CD8-positive, alpha-beta memory T cell (primary cell): ENCODE measurements around the gene BRI3BP. TPM values are rescaled to one million over a fixed set of nuclear protein-coding genes. Genes with fewer than 3 reads are reported as not detected.
A peak's percentile ranks its signal among the peaks of the same experiment; 100 is the strongest.
"Not testable (repeated sequence)": the region's sequence is repeated elsewhere in the genome, so short reads cannot be mapped to it uniquely, and the experiment has no call there.

Experiments
- CTCF ChIA-PET: fragments of 350-600 bp; sonication (Branson Sonifier 250); formaldehyde crosslinking; loops from one replicate; lab custom pipeline; 2021; ENCODE audit warnings: antibody characterized with exemption; lab: Charles Lee
- POLR2A ChIA-PET: fragments of 350-600 bp; sonication (Branson Sonifier 250); formaldehyde crosslinking; loops from one replicate; lab custom pipeline; 2021; ENCODE audit warnings: antibody characterized with exemption; lab: Charles Lee
- DNase-seq, 5 donors: peaks; one replicate each; pipeline versions ENCODE4 v3.0.0 to v3.0.0-alpha.2; 2020 to 2022; ENCODE audit warnings: mixed read lengths in 1 of 5
- H3K27ac ChIP-seq: one replicate; pipeline ENCODE4 v1.7.0; 2013; ENCODE audit warnings: low read depth, mild to moderate bottlenecking, low read length, moderate library complexity
- H3K27me3 ChIP-seq: 2 replicates; pipeline ENCODE4 v1.7.0; 2013; ENCODE audit warnings: low read length, mild to moderate bottlenecking; ENCODE audit not compliant: insufficient read depth, poor library complexity, severe bottlenecking
- H3K36me3 ChIP-seq: 2 replicates; pipeline ENCODE4 v1.7.0; 2013; ENCODE audit warnings: mild to moderate bottlenecking, low read length, moderate library complexity; ENCODE audit not compliant: insufficient read depth
- H3K4me1 ChIP-seq: 2 replicates; pipeline ENCODE4 v1.7.0; 2013; ENCODE audit warnings: mild to moderate bottlenecking, low read length, moderate library complexity; ENCODE audit not compliant: insufficient read depth
- H3K4me3 ChIP-seq: 2 replicates; pipeline ENCODE4 v1.7.0; 2013; ENCODE audit warnings: mild to moderate bottlenecking, low read length
- H3K9me3 ChIP-seq: 2 replicates; pipeline ENCODE4 v1.7.0; 2013; ENCODE audit warnings: mild to moderate bottlenecking, low read length
- H3K27ac Mint-ChIP-seq, 8 donors: one replicate each; pipeline ENCODE4 v1.8.0; 2020 to 2021; ENCODE audit warnings: mixed read lengths in 8 of 8, mild to moderate bottlenecking in 6 of 8, inconsistent platforms in 3 of 8, moderate library complexity in 3 of 8
- H3K27me3 Mint-ChIP-seq, 2 donors: one replicate each; pipeline ENCODE4 v1.8.0; 2020 to 2021; ENCODE audit warnings: mixed read lengths in 2 of 2, mild to moderate bottlenecking in 1 of 2, moderate library complexity in 1 of 2
- H3K36me3 Mint-ChIP-seq, 3 donors: one replicate each; pipeline ENCODE4 v1.8.0; 2020 to 2021; ENCODE audit warnings: mixed read lengths in 3 of 3, inconsistent platforms in 1 of 3, mild to moderate bottlenecking in 1 of 3
- H3K4me1 Mint-ChIP-seq, 3 donors: one replicate each; pipeline ENCODE4 v1.8.0; 2020 to 2021; ENCODE audit warnings: mixed read lengths in 3 of 3, inconsistent platforms in 1 of 3, mild to moderate bottlenecking in 1 of 3
- H3K4me3 Mint-ChIP-seq, 7 donors: one replicate each; pipeline ENCODE4 v1.8.0; 2020 to 2021; ENCODE audit warnings: mixed read lengths in 7 of 7, mild to moderate bottlenecking in 6 of 7, moderate library complexity in 4 of 7, inconsistent platforms in 2 of 7
- H3K9me3 Mint-ChIP-seq, 5 donors: one replicate each; pipeline ENCODE4 v1.8.0; 2020 to 2022; ENCODE audit warnings: mixed read lengths in 5 of 5, mild to moderate bottlenecking in 3 of 5, moderate library complexity in 2 of 5, inconsistent platforms in 1 of 5
- polyA plus RNA-seq: library from polyadenylated mRNA; unstranded; fragments of 300-500 nt; fragmentation: Illumina TruSeq; gene quantifications from one replicate; pipeline ENCODE4 v1.2.3, GENCODE V29; 2021
- total RNA-seq, 2 experiments: library from RNA; stranded (reverse); gene quantifications; one replicate each; pipeline ENCODE4 v1.2.3, GENCODE V29; 2021

The BRI3BP gene
- total and polyA plus RNA-seq, 3 experiments from 2014 or later, result 4.0 to 36.5 (median 35.6) TPM

DNA sequence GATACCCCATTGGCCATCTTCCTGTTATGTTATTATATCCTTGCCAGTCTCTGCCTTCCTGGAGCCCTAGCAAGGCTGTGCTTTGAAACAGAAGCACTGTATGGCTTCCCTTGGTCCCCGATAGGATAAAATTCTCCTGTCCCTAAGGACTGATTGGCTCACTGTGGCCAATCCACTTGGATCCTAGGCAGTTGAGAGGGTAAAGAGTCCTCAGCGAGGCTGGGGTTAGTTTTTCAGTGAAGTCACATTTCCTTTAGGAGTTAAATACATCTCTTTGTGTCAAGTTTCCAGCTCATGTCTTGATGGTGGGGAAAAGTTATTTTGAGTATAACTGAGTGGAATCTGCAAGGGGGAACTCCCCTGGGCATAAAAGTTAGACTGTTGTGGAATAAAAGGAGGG lies 79.1 kb downstream of the BRI3BP start:
- Mint-ChIP-seq H3K27ac (no peak overlapping the region), H3K4me1 (peaks cover 0 to 3% (median 0%) of the 10 kb centered on the region in 3 donors), H3K9me3 (no peaks in the 10 kb centered on the region), H3K27me3 (no peaks in the 10 kb centered on the region), H3K4me3 (no peak overlapping the region), H3K36me3 (peaks cover 8 to 28% (median 19%) of the 10 kb centered on the region in 3 donors)
- no peaks in the 10 kb centered on the region for H3K36me3 ChIP-seq
- H3K9me3 ChIP-seq, result no peaks in the 10 kb centered on the region
- H3K27ac ChIP-seq, result no peak overlapping the region
- H3K27me3 ChIP-seq, result no peaks in the 10 kb centered on the region
- no peak overlapping the region for H3K4me3 ChIP-seq
- no peak for DNase-seq
- no peaks in the 10 kb centered on the region for H3K4me1 ChIP-seq
- ChIA-PET CTCF (no interaction called here), POLR2A (no interaction called here)

DNA sequence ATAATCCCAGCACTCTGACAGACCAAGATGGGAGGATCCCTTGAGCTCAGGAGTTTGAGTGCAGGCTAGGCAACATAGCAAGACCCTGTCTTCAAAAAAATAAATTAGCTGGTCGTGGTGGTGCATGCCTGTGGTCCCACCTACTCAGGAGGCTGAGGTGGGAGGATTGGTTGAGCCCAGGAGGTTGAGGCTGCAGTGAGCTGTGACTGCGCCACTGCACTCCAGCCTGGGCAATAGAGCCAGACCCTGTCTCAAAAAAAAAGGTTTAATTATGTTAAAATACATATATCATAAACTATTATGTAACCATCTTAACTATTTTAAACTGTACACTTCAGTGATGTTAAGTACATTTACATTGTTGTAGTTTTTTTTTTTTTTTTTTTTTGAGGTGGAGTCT lies 80.8 kb downstream of the BRI3BP start:
- H3K4me3 Mint-ChIP-seq, H3K4me1 Mint-ChIP-seq: not testable (repeated sequence)
- peaks cover 8 to 40% (median 19%) of the 10 kb centered on the region in 3 donors for H3K36me3 Mint-ChIP-seq

DNA sequence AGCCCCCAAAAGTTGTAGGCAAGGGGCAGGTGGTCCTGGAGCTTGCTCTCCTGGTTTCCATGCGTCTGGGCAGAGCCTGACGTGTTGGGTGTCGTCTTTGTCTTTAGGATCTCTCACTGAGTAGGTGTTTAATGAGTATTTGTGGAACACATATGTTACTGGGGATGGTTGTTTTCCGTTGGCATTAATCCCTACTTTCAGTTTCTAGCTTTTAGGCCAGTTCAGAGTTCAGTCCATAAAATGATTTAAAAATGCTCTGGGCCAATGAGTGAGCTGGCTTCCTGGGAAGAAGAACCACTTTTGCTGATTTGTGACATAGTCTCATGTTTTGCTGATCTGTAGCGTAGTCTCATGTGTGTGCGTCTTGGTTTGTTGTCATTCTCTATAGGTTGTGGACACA lies 82.7 kb downstream of the BRI3BP start:
- Histone ChIP-seq H3K9me3 (no peaks in the 10 kb centered on the region), H3K4me3 (no peak overlapping the region), H3K27ac (no peak overlapping the region), H3K4me1 (no peaks in the 10 kb centered on the region), H3K27me3 (no peaks in the 10 kb centered on the region), H3K36me3 (no peaks in the 10 kb centered on the region)
- Mint-ChIP-seq H3K4me1 (no peaks in the 10 kb centered on the region), H3K27me3 (no peaks in the 10 kb centered on the region), H3K4me3 (no peak overlapping the region), H3K36me3 (peaks cover 8 to 47% (median 23%) of the 10 kb centered on the region in 3 donors), H3K9me3 (no peaks in the 10 kb centered on the region), H3K27ac (no peak overlapping the region)
- DNase-seq, result no peak
- ChIA-PET CTCF (no interaction called here), POLR2A (no interaction called here)

More for the DNA sequence above, 80.8 kb downstream of the BRI3BP start:
- DNase-seq, H3K36me3 ChIP-seq, H3K4me1 ChIP-seq, H3K27ac ChIP-seq, H3K9me3 ChIP-seq, H3K4me3 ChIP-seq, POLR2A ChIA-PET, H3K9me3 Mint-ChIP-seq, H3K27ac Mint-ChIP-seq, H3K27me3 ChIP-seq, H3K27me3 Mint-ChIP-seq, CTCF ChIA-PET: not testable (repeated sequence)

DNA sequence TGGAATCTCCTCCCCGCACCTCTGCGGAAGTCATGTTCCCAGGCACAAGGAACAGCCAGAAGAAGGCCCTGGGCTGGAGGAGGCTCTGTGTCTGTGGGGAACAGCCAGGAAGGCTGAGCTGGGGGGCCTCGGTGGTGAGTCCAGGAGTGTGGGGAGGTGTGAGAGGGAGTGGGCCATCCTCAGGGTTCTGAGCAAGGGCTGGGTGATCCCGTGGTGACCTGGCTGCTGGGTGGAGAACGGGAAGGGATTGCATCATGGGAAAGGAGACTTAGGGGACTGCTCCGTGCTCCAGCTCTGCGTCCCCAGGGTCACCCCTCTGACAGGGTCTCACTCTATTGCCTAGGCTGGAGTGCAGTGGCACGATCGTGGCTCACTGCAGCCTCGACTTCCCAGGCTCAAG lies 85.6 kb downstream of the BRI3BP start:
- ChIA-PET CTCF (no interaction called here), POLR2A (no interaction called here)
- Histone ChIP-seq H3K9me3 (no peaks in the 10 kb centered on the region), H3K4me3 (no peak overlapping the region), H3K4me1 (no peaks in the 10 kb centered on the region), H3K27ac (no peak overlapping the region), H3K27me3 (no peaks in the 10 kb centered on the region), H3K36me3 (no peaks in the 10 kb centered on the region)
- peaks cover 8 to 50% (median 21%) of the 10 kb centered on the region in 3 donors for H3K36me3 Mint-ChIP-seq
- no peak overlapping the region for H3K4me3 Mint-ChIP-seq
- no peaks in the 10 kb centered on the region for H3K27me3 Mint-ChIP-seq
- DNase-seq, result no peak
- H3K9me3 Mint-ChIP-seq, result no peaks in the 10 kb centered on the region
- no peak overlapping the region for H3K27ac Mint-ChIP-seq
- no peaks in the 10 kb centered on the region for H3K4me1 Mint-ChIP-seq

DNA sequence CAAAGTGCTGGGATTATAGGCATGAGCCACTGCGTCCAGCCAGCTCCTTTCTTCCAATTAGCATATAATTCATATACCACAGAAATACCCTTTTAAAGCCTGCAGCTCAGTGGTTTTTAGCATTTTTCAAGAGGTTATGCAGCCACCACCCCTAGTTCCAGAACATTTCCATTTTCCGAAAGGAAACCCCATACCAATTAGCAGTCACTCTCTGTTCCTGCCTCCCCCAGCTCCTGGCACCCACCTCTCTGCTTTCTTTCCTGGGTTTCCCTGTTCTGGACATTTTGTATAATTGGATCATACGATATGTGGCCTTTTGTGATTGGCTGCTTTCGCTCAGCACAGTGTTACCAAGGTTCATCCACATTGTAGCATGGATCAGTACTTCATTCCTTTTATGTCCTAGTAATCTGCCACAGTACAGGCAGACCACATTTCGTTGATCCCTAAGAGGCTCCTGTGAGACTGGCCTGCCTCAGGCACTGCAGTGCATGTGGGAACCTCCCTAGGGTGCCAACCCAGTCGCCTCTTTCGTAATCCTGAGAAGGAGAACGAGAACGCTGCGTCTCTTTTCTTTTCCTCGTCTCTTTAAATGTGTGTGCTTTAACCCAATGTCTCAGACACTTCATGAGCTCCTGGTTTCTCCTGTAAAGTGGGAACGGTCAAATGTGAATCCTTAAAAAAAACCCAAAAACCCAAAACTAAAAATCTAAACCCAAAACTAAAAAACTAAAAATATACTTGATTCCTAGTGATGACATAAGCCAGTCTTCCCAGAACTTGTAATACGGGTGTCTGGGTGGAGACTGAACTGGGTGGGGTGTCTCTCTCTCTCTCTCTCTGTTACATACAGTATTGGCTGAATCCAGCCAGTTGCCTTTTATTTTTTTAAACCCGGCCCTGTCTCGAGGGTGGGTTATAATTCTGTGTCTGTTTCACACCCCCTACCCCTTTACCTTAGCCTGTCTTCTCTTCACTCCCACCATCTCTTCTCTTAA lies 86.5 kb downstream of the BRI3BP start:
- H3K4me3 Mint-ChIP-seq, result no peak overlapping the region
- H3K4me3 ChIP-seq, result no peak overlapping the region
- H3K9me3 Mint-ChIP-seq, result no peaks in the 10 kb centered on the region
- H3K9me3 ChIP-seq, result no peaks in the 10 kb centered on the region
- H3K27me3 ChIP-seq, result no peaks in the 10 kb centered on the region
- H3K4me1 ChIP-seq, result no peaks in the 10 kb centered on the region
- POLR2A ChIA-PET, result no interaction called here
- no peaks in the 10 kb centered on the region for H3K36me3 ChIP-seq
- H3K4me1 Mint-ChIP-seq, result no peaks in the 10 kb centered on the region
- H3K27ac Mint-ChIP-seq, result peak overlapping the region in 1 of 8 donors; percentile 57
- no peak for DNase-seq
- H3K27ac ChIP-seq, result no peak overlapping the region
- H3K36me3 Mint-ChIP-seq, result peaks cover 8 to 53% (median 21%) of the 10 kb centered on the region in 3 donors
- CTCF ChIA-PET, result no interaction called here
- no peaks in the 10 kb centered on the region for H3K27me3 Mint-ChIP-seq

Other genes with a start within 250 kb of the BRI3BP start
- 10 to 100 TPM; 20.4 to 21.6 TPM for gene SCARB1, start 129.8 kb upstream of the BRI3BP start, total RNA-seq
- 3.6 TPM for gene SCARB1, start 129.8 kb upstream of the BRI3BP start, polyA plus RNA-seq
- 100 to 1,000 TPM; 839 to 849 TPM for gene UBC, start 79.0 kb upstream of the BRI3BP start, total RNA-seq
- 1,913 TPM for gene UBC, start 79.0 kb upstream of the BRI3BP start, polyA plus RNA-seq
- 10 to 100 TPM; 47.2 to 48.8 TPM for gene DHX37, start 4.5 kb upstream of the BRI3BP start, total RNA-seq
- 6.5 TPM for gene DHX37, start 4.5 kb upstream of the BRI3BP start, polyA plus RNA-seq
- 10 to 100 TPM; 16.1 to 16.7 TPM for gene AACS, start 71.8 kb downstream of the BRI3BP start, total RNA-seq
- 11.8 TPM for gene AACS, start 71.8 kb downstream of the BRI3BP start, polyA plus RNA-seq
- not detected for gene TMEM132B, start 192.7 kb downstream of the BRI3BP start, total RNA-seq
- gene TMEM132B, start 192.7 kb downstream of the BRI3BP start, polyA plus RNA-seq, result not detected